Mucosa of descending colon (tissue), 3 donors: ENCODE results near the gene SLC18A2. TPM values are rescaled to one million over a fixed set of nuclear protein-coding genes. Genes with fewer than 3 reads are reported as not detected.

Experiments used
- ATAC-seq: fragments of 200-7000 bp; cut with Tn5 transposase; one replicate; pipeline ENCODE4 v1.9.1; 2020; ENCODE audit warnings: mild to moderate bottlenecking, moderate library complexity
- DNase-seq, 3 donors: peaks; one replicate each; pipeline ENCODE4 v3.0.0-alpha.2; 2020
- H3K36me3 ChIP-seq: fragments of 200-600 bp; one replicate; pipeline ENCODE4 v1.8.0; 2021; ENCODE audit warnings: low read depth, mild to moderate bottlenecking
- H3K4me1 ChIP-seq: fragments of 200-600 bp; one replicate; pipeline ENCODE4 v1.8.0; 2021; ENCODE audit warnings: low read depth, mild to moderate bottlenecking
- H3K4me3 ChIP-seq: fragments of 200-600 bp; one replicate; pipeline ENCODE4 v1.8.0; 2021; ENCODE audit warnings: mild to moderate bottlenecking
- H3K9me3 ChIP-seq: fragments of 200-600 bp; one replicate; pipeline ENCODE4 v1.8.0; 2021; ENCODE audit warnings: mild to moderate bottlenecking
- CTCF ChIP-seq: fragments of 200-600 bp; IDR thresholded peaks from one replicate; pipeline ENCODE4 v1.8.0; 2022; ENCODE audit warnings: antibody characterized with exemption, mild to moderate bottlenecking
- intact Hi-C, 2 donors: fragments of 100-400 bp; cut with DNase I in 1 of 2; cut with micrococcal nuclease in 1 of 2; formaldehyde crosslinking; loops; one replicate each; pipeline versions ENCODE4 v1.11.0 to v1.11.1; 2022; cut with DNase I, micrococcal nuclease
- total RNA-seq, 3 donors: library from RNA; stranded (reverse); fragmentation: NEBNext Ultra II Directional in 2 of 3; extraction: Animal tissue kit (Norgen Biotek cat#: 25700) in 2 of 3; gene quantifications; one replicate each; pipeline versions ENCODE4 v1.2.1 to v1.2.4, GENCODE V29; 2021 to 2023
- donor health status: DM: no; HTN: no; CAD: no; lungs with moderate emphysema.
- donor health status: DM: no; HTN: no; CAD: no.
- donor health status: DM: no; HTN: yes; CAD: no.

SLC18A2 gene
- total RNA-seq, 3 donors from 2014 or later = 0.29 to 1.9 (median 1.6) TPM

DNA sequence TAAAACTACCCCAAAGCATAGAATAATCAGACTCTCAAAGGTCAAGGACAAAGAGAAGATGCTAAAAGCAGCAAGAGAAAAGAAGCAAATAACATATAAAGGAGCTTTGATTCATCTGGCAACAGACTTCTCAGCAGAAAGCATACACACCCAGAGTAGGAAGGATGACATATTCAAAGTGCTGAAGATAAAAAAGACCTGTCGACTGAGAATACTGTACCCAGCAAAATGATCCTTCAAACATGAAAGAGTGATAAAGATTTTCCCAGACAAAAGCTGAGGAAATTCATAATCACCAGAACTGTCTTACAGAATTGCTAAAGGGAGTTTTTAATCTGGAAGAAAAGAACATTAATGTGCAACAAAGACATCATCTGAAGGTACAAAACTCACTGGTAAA is 28.7 kb upstream of the SLC18A2 start:
- ATAC-seq (no peak), DNase-seq (no peak)
- no peak overlapping the region for H3K4me3 ChIP-seq
- intact Hi-C loops = no loop called here
- no peaks in the 10 kb centered on the region for H3K36me3 ChIP-seq
- H3K9me3 ChIP-seq = peaks cover 4% of the 10 kb centered on the region
- TF ChIP-seq CTCF = no peak
- peaks cover 4% of the 10 kb centered on the region for H3K4me1 ChIP-seq

DNA sequence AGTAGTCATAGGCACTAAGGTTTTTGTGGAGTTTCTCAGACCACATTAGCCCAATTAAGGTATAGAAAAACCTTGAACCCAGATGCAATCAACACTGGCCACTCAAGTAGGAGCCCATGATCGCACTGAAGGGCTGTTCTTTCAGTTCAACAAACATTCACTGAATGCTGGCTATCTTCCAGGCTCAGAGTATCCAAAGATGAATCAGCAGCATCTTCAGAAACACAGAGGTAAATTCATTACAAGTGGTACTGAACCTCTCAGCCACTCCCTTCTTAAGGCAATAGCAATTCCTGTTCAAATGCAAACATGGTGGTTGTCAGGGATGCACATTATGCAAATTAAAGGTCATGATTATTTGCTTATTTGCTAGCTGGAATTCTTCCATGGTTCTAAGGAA is 26.5 kb upstream of the SLC18A2 start:
- no peaks in the 10 kb centered on the region for H3K36me3 ChIP-seq
- peaks cover 4% of the 10 kb centered on the region for H3K9me3 ChIP-seq
- DNase-seq (no peak), ATAC-seq (no peak)
- H3K4me3 ChIP-seq = no peak overlapping the region
- H3K4me1 ChIP-seq = peaks cover 6% of the 10 kb centered on the region
- TF ChIP-seq CTCF = no peak
- intact Hi-C loops = no loop called here

- TF ChIP-seq CTCF = no peak
- Histone ChIP-seq H3K36me3 (no peaks in the 10 kb centered on the region), H3K4me1 (peaks cover 6% of the 10 kb centered on the region), H3K9me3 (peaks cover 4% of the 10 kb centered on the region), H3K4me3 (no peak overlapping the region)
- ATAC-seq (no peak), DNase-seq (no peak)
- intact Hi-C loops = no loop called here
These were observed 25.8 kb upstream of the SLC18A2 start for GRCh38 chr10:117215079-117215478.

DNA sequence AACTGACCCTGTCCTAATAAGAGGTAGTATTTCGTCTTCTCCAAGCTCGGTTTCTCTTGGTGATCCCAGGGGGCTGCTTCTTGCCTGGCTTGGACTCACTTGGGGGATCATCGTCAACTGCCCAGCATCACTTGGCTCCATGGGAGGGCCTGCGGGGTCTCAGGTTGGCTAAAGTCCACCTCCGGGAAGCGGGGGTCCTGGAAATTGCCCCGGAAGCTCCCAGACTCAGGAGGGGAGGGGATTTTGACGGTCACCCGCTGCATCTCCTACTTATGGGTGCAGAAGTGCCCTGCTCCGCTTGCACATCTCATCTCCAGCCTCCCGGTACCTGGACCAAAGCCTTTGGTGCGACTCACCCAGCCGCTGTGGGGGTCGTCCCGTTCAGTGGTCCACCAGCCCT is 24.9 kb upstream of the SLC18A2 start:
- no peak for TF ChIP-seq CTCF
- intact Hi-C loops = no loop called here
- Histone ChIP-seq H3K4me3 (no peak overlapping the region), H3K4me1 (peaks cover 6% of the 10 kb centered on the region), H3K36me3 (no peaks in the 10 kb centered on the region), H3K9me3 (peaks cover 4% of the 10 kb centered on the region)
- ATAC-seq = no peak
- no peak for DNase-seq

DNA sequence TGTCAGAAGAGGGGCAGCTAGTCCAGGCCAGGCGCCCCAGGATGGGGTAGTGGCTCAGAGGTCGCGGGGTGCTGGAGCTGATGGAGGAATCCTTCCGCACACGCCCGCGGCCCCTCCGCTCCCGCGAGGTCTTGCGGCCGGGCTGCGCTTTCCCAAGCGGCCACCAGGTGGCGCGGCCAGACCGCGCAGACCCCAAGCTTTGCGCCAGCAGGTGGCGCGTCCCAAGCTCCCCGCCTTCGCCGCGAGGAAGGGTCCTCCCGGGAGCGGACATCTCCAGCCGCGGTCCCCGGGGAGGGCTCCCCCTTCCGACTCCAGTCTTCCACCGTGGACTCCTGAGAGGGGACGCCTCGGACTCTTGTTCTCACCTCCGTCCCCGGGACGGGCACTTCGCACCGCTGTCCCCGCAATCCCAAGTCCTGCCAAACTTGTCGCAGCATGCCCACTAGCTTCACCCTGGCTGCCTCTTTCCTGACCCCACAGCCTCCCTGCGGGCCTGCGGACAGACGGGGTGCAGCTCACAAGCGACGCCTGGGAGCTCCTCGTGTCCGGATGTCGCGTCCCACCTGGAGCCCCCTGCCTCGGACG is 24.2 kb upstream of the SLC18A2 start:
- intact Hi-C loops = no loop called here
- Histone ChIP-seq H3K4me3 (no peak overlapping the region), H3K4me1 (peaks cover 6% of the 10 kb centered on the region), H3K36me3 (no peaks in the 10 kb centered on the region), H3K9me3 (peaks cover under 1% of the 10 kb centered on the region)
- peak; percentile 73 to 79 (median 77) for DNase-seq
- peak; percentile 95 for ATAC-seq
- peak; percentile 99 for TF ChIP-seq CTCF
